Ascending aorta (tissue), 2 donors: ENCODE data around the gene SNX30. TPM values are rescaled to one million over a fixed set of nuclear protein-coding genes. Genes with fewer than 3 reads are reported as not detected.

Experiments used
- DNase-seq, 2 donors: peaks; one replicate each; pipeline ENCODE4 v3.0.0-alpha.2; 2019; ENCODE audit warnings: low spot score in 2 of 2
- H3K27ac ChIP-seq, 2 donors: fragments of 200-600 bp; sonication (generic); one replicate each; pipeline ENCODE4 v1.5.1; 2016 to 2017; ENCODE audit warnings: mild to moderate bottlenecking in 1 of 2
- H3K27me3 ChIP-seq: fragments of 200-600 bp; sonication (generic); one replicate; pipeline ENCODE4 v1.5.1; 2017
- H3K36me3 ChIP-seq, 2 donors: fragments of 200-600 bp; sonication (generic); one replicate each; pipeline ENCODE4 v1.5.1; 2016
- H3K4me1 ChIP-seq, 2 donors: fragments of 200-600 bp; sonication (generic); one replicate each; pipeline ENCODE4 v1.5.1; 2016 to 2017; ENCODE audit warnings: mild to moderate bottlenecking in 1 of 2
- H3K4me3 ChIP-seq, 2 donors: fragments of 200-600 bp; sonication (generic); one replicate each; pipeline ENCODE4 v1.5.1; 2016 to 2017; ENCODE audit warnings: mild to moderate bottlenecking in 1 of 2
- H3K9me3 ChIP-seq, 2 donors: fragments of 200-600 bp; sonication (generic); one replicate each; pipeline ENCODE4 v1.5.1; 2016
- CTCF ChIP-seq, 3 experiments: fragments of 200-600 bp in 2 of 3; fragments of 450-650 bp in 1 of 3; sonication (generic) in 2 of 3; IDR thresholded peaks; one replicate each; pipeline ENCODE4 v1.5.1; 2016 to 2019; ENCODE audit warnings: antibody characterized with exemption in 3 of 3, mild to moderate bottlenecking in 1 of 3, moderate library complexity in 1 of 3
- intact Hi-C: fragments of 100-400 bp; cut with DNase I; formaldehyde crosslinking; loops from one replicate; pipeline ENCODE4 v1.15.1; 2023
- total RNA-seq: library from RNA; depleted of rRNA; stranded (reverse); fragments of >200 nt; gene quantifications from one replicate; pipeline ENCODE4 v1.1.0, GENCODE V29; 2016

SNX30 gene
- total RNA-seq, 1 donor from 2014 or later = 4.7 TPM

GRCh38 chr9:112890106-112891081 lies 139.8 kb downstream of the SNX30 start, which contains the start of gene SLC46A2:
Gene SLC46A2 (minus strand): TSS chr9:112890876. CDS start chr9:112890681, 195 bp downstream.
- intact Hi-C loops = no loop called here
- Histone ChIP-seq H3K4me1 (no peaks in the 10 kb centered on the region), H3K36me3 (no peaks in the 10 kb centered on the region), H3K9me3 (no peaks in the 10 kb centered on the region), H3K4me3 (peak within 1 kb of the TSS; percentile 6 to 49), H3K27me3 (no peaks in the 10 kb centered on the region), H3K27ac (no peak within 1 kb of the TSS)
- peak in 1 of 2 donors; percentile 59 for DNase-seq
- no peak for TF ChIP-seq CTCF (IDR thresholded peaks at IDR 0.05)

DNA sequence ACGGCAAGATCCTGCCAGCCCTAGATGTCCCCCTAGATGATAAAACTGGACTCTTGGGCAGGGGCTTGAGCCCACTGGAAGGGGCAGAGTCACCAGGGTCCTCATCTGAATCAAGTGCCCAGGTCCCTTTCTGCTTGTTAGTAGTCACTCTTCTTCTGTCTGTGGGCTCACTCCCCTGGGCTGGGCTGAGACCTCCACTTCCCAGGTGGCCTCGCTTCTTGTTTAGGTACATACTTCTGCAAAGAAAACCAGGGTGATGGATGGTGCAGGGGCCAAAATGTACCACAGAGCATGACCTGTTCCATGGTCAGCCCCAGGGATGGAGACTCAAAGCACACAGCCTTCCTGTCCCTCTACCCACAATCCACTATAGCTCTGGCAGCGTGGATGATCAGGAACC lies 141.0 kb downstream of the SNX30 start:
- Histone ChIP-seq H3K36me3 (no peaks in the 10 kb centered on the region), H3K9me3 (no peaks in the 10 kb centered on the region), H3K4me1 (no peaks in the 10 kb centered on the region), H3K27me3 (no peaks in the 10 kb centered on the region), H3K4me3 (no peak overlapping the region), H3K27ac (no peak overlapping the region)
- intact Hi-C loops = no loop called here
- TF ChIP-seq CTCF (IDR thresholded peaks at IDR 0.05) = no peak
- DNase-seq = peak in 1 of 2 donors; percentile 59

- no peaks in the 10 kb centered on the region for H3K4me1 ChIP-seq
Observed at GRCh38 chr9:112892981-112893380, 142.4 kb downstream of the SNX30 start.

GRCh38 chr9:112894041-112894440 lies 143.5 kb downstream of the SNX30 start:
- no peak for TF ChIP-seq CTCF (IDR thresholded peaks at IDR 0.05)
- intact Hi-C loops = no loop called here
- Histone ChIP-seq H3K27me3 (no peaks in the 10 kb centered on the region), H3K36me3 (no peaks in the 10 kb centered on the region), H3K4me1 (no peaks in the 10 kb centered on the region), H3K27ac (no peak overlapping the region), H3K4me3 (no peak overlapping the region), H3K9me3 (no peaks in the 10 kb centered on the region)
- no peak for DNase-seq

More at GRCh38 chr9:112892981-112893380, 142.4 kb downstream of the SNX30 start:
- Histone ChIP-seq H3K9me3 (no peaks in the 10 kb centered on the region), H3K4me3 (no peak overlapping the region), H3K36me3 (no peaks in the 10 kb centered on the region), H3K27ac (no peak overlapping the region), H3K27me3 (no peaks in the 10 kb centered on the region)
- no peak for TF ChIP-seq CTCF (IDR thresholded peaks at IDR 0.05)
- intact Hi-C loops = no loop called here
- no peak for DNase-seq

DNA sequence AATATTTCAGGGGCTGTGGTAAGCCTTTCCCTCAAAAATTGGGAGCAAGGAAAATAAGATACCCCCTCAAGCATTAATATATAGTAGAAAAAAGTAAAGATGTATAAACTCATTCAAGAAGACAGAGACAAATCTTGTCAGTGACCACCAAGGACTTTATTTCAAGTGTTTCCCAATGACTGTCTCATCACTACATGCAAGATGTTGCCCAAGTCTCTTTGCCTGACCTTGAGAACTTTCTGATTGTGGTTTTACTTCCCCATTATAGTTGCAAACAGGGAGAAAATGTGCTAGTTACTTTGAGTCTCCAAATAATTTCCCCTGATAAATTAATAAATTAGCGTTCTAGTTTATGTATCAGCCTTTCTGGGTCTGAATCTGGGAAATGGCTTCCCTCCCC lies 144.1 kb downstream of the SNX30 start:
- Histone ChIP-seq H3K36me3 (no peaks in the 10 kb centered on the region), H3K4me3 (no peak overlapping the region), H3K27me3 (no peaks in the 10 kb centered on the region), H3K27ac (no peak overlapping the region), H3K4me1 (no peaks in the 10 kb centered on the region), H3K9me3 (no peaks in the 10 kb centered on the region)
- no peak for TF ChIP-seq CTCF (IDR thresholded peaks at IDR 0.05)
- intact Hi-C loops = no loop called here
- DNase-seq = no peak
